Activated CD4-positive, alpha-beta T cell treated with anti-CD3 and anti-CD28 coated beads, Interleukin-2, amount 10 ng/mL, durations not matched to agents 24 days and 14 days (primary cell): Measurements from ENCODE around the gene GRIP2. TPM values are rescaled to one million over a fixed set of nuclear protein-coding genes. Genes with fewer than 3 reads are reported as not detected.
A peak's percentile ranks its signal among the peaks of the same experiment; 100 is the strongest.

Source experiments
- DNase-seq: peaks from one replicate; pipeline ENCODE4 v3.0.0; 2022
- H3K27ac Mint-ChIP-seq: one replicate; pipeline ENCODE4 v1.8.0; 2022; ENCODE audit warnings: mild to moderate bottlenecking, mixed read lengths
- H3K27me3 Mint-ChIP-seq: one replicate; pipeline ENCODE4 v1.8.0; 2022; ENCODE audit warnings: mixed read lengths
- H3K36me3 Mint-ChIP-seq: one replicate; pipeline ENCODE4 v1.8.0; 2022; ENCODE audit warnings: low read depth, mild to moderate bottlenecking, mixed read lengths
- H3K4me1 Mint-ChIP-seq: one replicate; pipeline ENCODE4 v1.8.0; 2021; ENCODE audit warnings: mixed read lengths
- H3K4me3 Mint-ChIP-seq: one replicate; pipeline ENCODE4 v1.8.0; 2022; ENCODE audit warnings: mild to moderate bottlenecking, moderate library complexity, mixed read lengths
- H3K9me3 Mint-ChIP-seq: one replicate; pipeline ENCODE4 v1.8.0; 2021; ENCODE audit warnings: mixed read lengths
- intact Hi-C: fragments of 100-400 bp; cut with micrococcal nuclease; formaldehyde crosslinking; loops from one replicate; pipeline ENCODE4 v1.15.1; 2023
- total RNA-seq: library from RNA; stranded (reverse); gene quantifications from 2 replicates; pipeline ENCODE4 v1.2.3, GENCODE V29; 2022

GRIP2 gene
- total RNA-seq, 1 donor from 2014 or later: not detected

DNA sequence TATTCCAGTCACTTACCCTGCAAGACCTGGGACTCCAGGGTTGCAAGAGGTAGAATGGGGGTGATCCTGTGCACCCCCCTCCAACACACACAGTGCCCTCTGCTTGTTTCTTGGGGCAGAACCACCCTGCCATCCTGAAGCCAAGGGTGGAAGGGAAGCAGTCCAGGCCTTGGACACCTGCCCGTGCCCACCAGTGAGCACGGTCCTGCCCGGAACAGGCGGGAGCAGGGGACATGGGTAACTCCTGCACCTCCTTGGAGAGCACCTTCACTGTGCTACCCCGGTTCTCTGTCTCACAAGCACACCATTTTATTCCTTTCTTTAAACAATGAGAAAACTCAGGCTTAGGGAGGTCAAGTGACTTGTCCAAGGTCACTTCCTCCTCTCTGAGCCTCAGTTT is 80.8 kb downstream of the GRIP2 start:
- no peak overlapping the region for H3K4me3 Mint-ChIP-seq
- H3K27ac Mint-ChIP-seq: peak overlapping the region; percentile 62
- DNase-seq: no peak
- H3K4me1 Mint-ChIP-seq: peaks cover 18% of the 10 kb centered on the region
- peaks cover 32% of the 10 kb centered on the region for H3K36me3 Mint-ChIP-seq
- intact Hi-C loops: no loop called here
- H3K9me3 Mint-ChIP-seq: no peaks in the 10 kb centered on the region
- no peaks in the 10 kb centered on the region for H3K27me3 Mint-ChIP-seq

DNA sequence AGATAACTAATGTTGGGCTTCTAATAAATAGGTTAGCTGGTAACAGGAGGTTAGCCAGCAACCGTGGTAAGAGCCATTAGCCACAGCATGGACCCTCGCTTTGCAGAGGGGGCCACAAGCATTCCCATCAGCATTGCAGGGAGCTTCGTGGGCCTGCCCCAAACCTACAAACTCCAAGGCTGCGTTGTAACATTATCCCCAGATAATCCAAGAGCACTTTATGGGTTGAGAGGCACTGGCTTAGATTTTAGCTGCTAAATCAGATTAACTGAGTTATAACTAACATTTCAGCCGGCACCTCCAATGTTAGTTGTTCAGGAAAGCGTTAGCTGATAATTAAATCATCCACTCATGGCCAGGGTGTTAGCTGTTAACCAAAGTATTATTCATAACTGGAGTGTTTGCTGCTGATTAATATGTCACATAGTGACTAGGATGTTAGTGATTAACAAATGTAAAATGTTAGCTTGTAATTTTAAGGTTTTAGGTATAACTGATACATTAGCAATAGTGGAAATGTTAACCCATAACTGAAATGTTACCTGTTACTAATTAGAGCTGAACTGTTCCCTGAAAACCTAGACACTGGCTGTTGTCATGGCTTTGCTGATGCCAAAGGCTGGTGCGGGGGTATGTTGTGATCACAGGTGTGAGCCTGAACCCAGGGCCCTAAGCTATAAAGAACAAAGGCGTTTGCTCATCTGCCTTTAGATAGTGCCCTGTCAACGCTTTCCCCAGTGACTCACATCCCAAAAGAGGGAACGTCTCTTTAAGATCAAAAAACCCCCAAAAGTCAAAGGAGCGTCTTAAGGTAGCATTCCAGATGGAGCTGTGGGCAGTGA is 81.5 kb downstream of the GRIP2 start:
- intact Hi-C loops: no loop called here
- Mint-ChIP-seq H3K4me3 (no peak overlapping the region), H3K27me3 (no peaks in the 10 kb centered on the region), H3K4me1 (peaks cover 18% of the 10 kb centered on the region), H3K36me3 (peaks cover 32% of the 10 kb centered on the region), H3K27ac (peak overlapping the region; percentile 62), H3K9me3 (no peaks in the 10 kb centered on the region)
- DNase-seq: no peak

DNA sequence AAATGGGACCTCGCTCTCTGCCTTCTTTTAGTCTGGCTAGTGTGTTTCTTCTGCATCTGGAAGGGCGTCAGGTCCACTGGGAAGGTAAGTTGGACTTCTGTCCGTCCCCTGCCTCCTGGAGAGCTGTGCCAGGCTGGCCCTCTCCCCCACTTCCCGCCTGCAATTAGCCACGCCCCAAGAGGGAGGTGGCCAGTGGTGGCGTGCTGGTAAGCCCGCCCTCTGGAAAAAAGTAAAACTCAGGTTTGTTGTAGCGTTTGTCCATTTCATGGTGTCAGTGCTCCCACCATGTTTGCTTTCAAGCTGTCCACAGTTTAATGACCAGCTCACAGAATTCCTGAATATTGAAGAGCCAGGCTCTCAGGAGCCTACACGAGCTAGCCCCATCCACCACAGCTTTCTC is 82.1 kb downstream of the GRIP2 start:
- no peaks in the 10 kb centered on the region for H3K9me3 Mint-ChIP-seq
- peaks cover 30% of the 10 kb centered on the region for H3K36me3 Mint-ChIP-seq
- H3K27me3 Mint-ChIP-seq: no peaks in the 10 kb centered on the region
- intact Hi-C loops: no loop called here
- no peak overlapping the region for H3K27ac Mint-ChIP-seq
- DNase-seq: no peak
- no peak overlapping the region for H3K4me3 Mint-ChIP-seq
- peaks cover 18% of the 10 kb centered on the region for H3K4me1 Mint-ChIP-seq

- Mint-ChIP-seq H3K36me3 (peaks cover 25% of the 10 kb centered on the region), H3K4me1 (peaks cover 15% of the 10 kb centered on the region), H3K9me3 (no peaks in the 10 kb centered on the region), H3K27ac (no peak overlapping the region), H3K27me3 (no peaks in the 10 kb centered on the region), H3K4me3 (no peak overlapping the region)
- intact Hi-C loops: no loop called here
- DNase-seq: no peak
Measured at GRCh38 chr3:14457481-14457880, 82.7 kb downstream of the GRIP2 start.

DNA sequence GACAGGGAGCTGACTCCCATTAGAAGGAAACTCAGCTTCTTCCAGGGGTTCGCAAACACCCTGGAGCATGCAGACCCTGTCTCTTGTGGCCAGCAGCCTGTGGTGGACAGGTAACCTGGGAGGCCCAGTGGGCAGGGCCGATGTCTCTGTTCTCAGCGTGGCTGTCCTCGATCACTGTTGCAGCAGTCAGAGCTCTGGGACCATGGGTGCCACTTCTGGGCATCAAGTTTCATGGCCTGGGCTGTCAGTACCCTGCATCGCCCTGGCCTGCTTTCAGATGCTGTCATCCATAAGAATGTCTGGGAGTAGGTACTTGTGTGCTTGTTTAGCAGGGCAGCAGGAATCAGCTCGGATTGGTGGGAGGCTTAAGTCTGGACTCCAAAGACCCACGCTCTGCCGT is 83.3 kb downstream of the GRIP2 start:
- H3K9me3 Mint-ChIP-seq: no peaks in the 10 kb centered on the region
- H3K36me3 Mint-ChIP-seq: peaks cover 26% of the 10 kb centered on the region
- intact Hi-C loops: no loop called here
- H3K4me3 Mint-ChIP-seq: no peak overlapping the region
- H3K27ac Mint-ChIP-seq: no peak overlapping the region
- peaks cover 12% of the 10 kb centered on the region for H3K4me1 Mint-ChIP-seq
- no peaks in the 10 kb centered on the region for H3K27me3 Mint-ChIP-seq
- DNase-seq: no peak

- no peak for DNase-seq
- intact Hi-C loops: no loop called here
- Mint-ChIP-seq H3K36me3 (peaks cover 27% of the 10 kb centered on the region), H3K27me3 (no peaks in the 10 kb centered on the region), H3K4me3 (no peak overlapping the region), H3K4me1 (peaks cover 8% of the 10 kb centered on the region), H3K27ac (no peak overlapping the region), H3K9me3 (no peaks in the 10 kb centered on the region)
Measured at GRCh38 chr3:14455571-14456317, 84.4 kb downstream of the GRIP2 start.

DNA sequence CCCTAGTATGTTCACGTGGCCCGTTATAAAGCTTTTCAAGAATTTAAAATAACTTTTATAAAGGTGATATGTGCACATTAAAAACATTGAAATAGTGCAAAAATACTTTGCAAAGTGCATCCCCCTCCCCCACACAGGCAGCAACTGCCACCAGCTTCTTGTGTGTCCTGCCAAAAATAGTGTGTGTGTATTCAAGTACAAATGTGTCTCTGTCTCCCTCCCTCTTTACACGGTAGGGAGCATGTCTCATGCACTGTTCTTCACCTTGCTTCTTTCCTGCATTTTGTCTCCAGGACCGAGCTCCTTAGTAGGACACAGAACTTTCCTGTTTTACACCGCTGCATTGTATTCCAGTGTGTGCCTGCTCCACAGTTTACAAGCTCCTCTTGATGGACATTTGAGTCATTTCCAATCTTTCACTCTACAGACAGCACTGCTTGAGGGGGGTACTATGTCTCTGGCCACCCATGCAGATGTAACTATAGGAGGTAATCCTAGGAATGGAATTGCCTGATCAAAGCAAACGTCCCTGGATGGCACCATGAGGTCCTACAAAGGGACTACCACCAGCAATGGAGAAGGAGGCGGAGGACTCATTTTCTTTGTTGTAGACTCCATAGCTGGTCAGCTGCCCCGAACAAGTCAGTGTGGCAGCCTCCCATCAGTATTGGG is 85.4 kb downstream of the GRIP2 start:
- no peaks in the 10 kb centered on the region for H3K4me1 Mint-ChIP-seq
- no peaks in the 10 kb centered on the region for H3K27me3 Mint-ChIP-seq
- no peak overlapping the region for H3K4me3 Mint-ChIP-seq
- peaks cover 21% of the 10 kb centered on the region for H3K36me3 Mint-ChIP-seq
- H3K27ac Mint-ChIP-seq: no peak overlapping the region
- no peaks in the 10 kb centered on the region for H3K9me3 Mint-ChIP-seq
- DNase-seq: no peak
- intact Hi-C loops: no loop called here

DNA sequence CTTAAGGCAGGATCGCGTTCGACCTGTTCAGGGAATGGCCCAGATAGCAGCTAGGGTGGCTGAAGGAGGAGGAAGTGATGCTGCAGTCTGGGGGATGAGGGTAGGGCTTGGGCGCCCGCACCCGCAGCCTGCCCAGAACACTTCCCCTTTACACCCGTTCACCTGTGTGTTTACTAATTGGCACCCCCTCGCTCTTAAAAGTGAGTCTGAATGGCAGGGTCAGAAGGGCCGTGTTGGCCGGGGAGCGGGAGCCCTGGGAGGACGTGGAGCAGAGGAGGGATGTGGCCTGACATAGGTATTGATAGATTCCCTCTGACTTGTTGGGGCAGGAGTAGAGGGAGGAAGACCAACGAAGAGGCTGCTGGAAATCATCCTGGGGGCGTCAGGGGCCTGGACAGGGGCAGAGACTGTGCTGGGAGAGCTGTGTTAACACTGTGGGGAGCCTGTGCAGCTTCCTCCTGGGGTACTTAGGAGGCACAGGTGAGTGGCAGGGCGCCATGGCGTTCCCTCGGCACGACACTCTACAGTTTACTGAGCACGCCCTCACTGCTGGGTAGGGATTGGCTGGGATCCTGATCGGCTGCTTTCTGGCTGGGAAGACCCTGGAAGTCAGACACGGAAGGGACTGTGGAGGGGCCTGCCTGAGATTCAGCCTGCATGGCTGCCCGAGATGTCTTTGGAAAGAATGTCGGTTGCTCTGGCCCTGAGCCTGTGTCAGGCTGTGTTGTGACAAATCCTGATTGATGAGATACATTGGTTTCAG is 86.1 kb downstream of the GRIP2 start:
- Mint-ChIP-seq H3K27me3 (no peaks in the 10 kb centered on the region), H3K4me3 (no peak overlapping the region), H3K27ac (no peak overlapping the region), H3K36me3 (peaks cover 18% of the 10 kb centered on the region), H3K9me3 (no peaks in the 10 kb centered on the region), H3K4me1 (no peaks in the 10 kb centered on the region)
- intact Hi-C loops: no loop called here
- DNase-seq: no peak

- Mint-ChIP-seq H3K27ac (no peak overlapping the region), H3K4me1 (peaks cover 2% of the 10 kb centered on the region), H3K36me3 (peaks cover 25% of the 10 kb centered on the region), H3K27me3 (no peaks in the 10 kb centered on the region), H3K4me3 (no peak overlapping the region), H3K9me3 (no peaks in the 10 kb centered on the region)
- intact Hi-C loops: no loop called here
- DNase-seq: no peak
Measured at GRCh38 chr3:14452740-14453710, 87.1 kb downstream of the GRIP2 start.

DNA sequence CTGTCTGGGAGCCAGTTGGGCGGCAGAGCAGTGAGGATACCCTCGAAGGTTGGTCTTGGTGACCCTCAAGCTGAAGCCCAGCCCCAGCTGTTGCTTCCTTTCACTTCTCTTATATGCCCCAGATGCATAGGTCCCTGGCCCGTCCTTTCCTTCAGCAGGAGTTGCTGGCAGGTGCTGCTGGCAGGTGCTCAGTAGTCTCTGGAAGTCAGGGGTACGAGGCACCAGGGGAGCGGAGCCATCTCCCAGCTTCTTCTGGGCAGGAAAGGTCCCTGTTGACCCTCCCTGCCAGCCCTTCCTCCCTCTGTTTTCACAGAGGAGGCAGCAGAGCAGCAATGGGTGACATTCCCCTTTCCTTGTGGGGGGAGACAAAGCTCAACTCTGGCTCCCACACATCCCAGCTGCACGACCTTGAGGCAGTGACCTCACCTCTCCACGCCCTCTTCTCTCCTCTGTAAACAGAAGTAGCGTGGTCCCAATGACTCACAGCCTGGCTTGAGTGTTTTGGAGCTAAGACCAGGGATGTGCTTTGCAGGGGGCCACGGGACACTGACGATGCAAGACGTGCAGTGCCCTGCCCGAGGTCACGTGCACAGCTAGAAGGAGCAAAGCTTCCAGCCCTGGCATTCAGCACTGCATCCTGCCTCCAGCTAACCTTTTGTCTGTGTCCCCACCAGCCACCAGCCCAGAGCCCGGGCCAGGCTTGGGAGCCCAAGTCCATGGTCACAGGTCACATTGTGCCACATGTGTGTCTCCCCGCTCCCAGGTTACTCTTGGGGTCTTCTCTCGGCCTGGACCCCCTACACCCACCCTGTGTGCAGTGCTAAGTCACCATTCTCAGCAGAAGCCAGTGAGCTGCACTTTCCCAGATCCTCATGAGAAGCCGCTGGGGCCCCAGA is 88.0 kb downstream of the GRIP2 start:
- intact Hi-C loops: no loop called here
- no peak overlapping the region for H3K27ac Mint-ChIP-seq
- H3K4me1 Mint-ChIP-seq: peaks cover 2% of the 10 kb centered on the region
- H3K4me3 Mint-ChIP-seq: no peak overlapping the region
- no peak for DNase-seq
- peaks cover 8% of the 10 kb centered on the region for H3K9me3 Mint-ChIP-seq
- H3K36me3 Mint-ChIP-seq: peaks cover 30% of the 10 kb centered on the region
- H3K27me3 Mint-ChIP-seq: no peaks in the 10 kb centered on the region

- Mint-ChIP-seq H3K4me1 (peaks cover 2% of the 10 kb centered on the region), H3K9me3 (peaks cover 13% of the 10 kb centered on the region), H3K4me3 (no peak overlapping the region), H3K36me3 (peaks cover 39% of the 10 kb centered on the region), H3K27me3 (no peaks in the 10 kb centered on the region), H3K27ac (peak overlapping the region; percentile 17)
- intact Hi-C loops: no loop called here
- DNase-seq: no peak
Measured at GRCh38 chr3:14450922-14451606, 89.1 kb downstream of the GRIP2 start.
